ENCODE measurements around the gene C9orf78. TPM values are rescaled to one million over a fixed set of nuclear protein-coding genes. Genes with fewer than 3 reads are reported as not detected.

Gene C9orf78
- total RNA-seq, 4 donors from 2014 or later, result 30.2 to 42.2 (median 36.2) TPM

DNA sequence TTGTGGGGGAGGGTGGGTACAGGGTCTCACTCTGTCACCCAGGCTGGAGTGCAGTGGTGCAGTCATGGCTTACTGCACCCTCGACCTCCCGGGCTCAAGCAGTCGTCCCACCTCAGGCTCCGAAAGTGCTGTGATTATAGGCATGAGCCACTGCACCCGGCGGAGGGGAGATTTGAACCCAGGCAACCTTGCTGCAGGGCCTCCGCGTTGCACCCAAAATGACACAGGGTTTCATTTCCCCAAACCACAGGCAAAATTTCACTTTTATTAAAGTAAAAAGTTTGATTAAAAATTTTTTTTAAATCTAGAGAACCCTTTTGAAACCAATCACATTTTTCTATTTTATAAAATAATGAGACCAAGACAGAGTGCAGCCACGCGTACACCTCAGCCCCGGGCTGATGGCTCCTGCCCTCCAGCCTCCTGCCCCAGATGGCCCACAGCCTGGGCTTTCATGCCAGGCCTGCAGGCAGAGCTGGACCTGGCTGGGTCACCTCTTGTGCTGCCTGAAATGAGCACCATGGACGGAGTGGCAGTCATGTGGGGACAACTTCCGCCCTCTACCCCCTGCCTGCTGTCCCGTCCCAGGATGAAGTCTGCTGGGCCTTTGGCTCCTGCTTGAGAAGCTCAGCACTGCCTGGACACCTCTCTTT is 30.7 kb upstream of the C9orf78 start:
- Histone ChIP-seq H3K27ac (peak overlapping the region in 2 of 4 donors; percentile 57 to 69), H3K4me3 (no peak overlapping the region), H3K4me1 (peaks cover 0 to 12% (median 3%) of the 10 kb centered on the region in 4 donors), H3K27me3 (no peaks in the 10 kb centered on the region), H3K9me3 (no peaks in the 10 kb centered on the region), H3K36me3 (peaks cover 0 to 39% (median 0%) of the 10 kb centered on the region in 3 donors)
- no peak for DNase-seq
- TF ChIP-seq POLR2A (IDR thresholded peaks at IDR 0.05), result no peak
- TF ChIP-seq, protein P1, sequence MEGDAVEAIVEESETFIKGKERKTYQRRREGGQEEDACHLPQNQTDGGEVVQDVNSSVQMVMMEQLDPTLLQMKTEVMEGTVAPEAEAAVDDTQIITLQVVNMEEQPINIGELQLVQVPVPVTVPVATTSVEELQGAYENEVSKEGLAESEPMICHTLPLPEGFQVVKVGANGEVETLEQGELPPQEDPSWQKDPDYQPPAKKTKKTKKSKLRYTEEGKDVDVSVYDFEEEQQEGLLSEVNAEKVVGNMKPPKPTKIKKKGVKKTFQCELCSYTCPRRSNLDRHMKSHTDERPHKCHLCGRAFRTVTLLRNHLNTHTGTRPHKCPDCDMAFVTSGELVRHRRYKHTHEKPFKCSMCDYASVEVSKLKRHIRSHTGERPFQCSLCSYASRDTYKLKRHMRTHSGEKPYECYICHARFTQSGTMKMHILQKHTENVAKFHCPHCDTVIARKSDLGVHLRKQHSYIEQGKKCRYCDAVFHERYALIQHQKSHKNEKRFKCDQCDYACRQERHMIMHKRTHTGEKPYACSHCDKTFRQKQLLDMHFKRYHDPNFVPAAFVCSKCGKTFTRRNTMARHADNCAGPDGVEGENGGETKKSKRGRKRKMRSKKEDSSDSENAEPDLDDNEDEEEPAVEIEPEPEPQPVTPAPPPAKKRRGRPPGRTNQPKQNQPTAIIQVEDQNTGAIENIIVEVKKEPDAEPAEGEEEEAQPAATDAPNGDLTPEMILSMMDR (IDR thresholded peaks at IDR 0.05), result no peak

DNA sequence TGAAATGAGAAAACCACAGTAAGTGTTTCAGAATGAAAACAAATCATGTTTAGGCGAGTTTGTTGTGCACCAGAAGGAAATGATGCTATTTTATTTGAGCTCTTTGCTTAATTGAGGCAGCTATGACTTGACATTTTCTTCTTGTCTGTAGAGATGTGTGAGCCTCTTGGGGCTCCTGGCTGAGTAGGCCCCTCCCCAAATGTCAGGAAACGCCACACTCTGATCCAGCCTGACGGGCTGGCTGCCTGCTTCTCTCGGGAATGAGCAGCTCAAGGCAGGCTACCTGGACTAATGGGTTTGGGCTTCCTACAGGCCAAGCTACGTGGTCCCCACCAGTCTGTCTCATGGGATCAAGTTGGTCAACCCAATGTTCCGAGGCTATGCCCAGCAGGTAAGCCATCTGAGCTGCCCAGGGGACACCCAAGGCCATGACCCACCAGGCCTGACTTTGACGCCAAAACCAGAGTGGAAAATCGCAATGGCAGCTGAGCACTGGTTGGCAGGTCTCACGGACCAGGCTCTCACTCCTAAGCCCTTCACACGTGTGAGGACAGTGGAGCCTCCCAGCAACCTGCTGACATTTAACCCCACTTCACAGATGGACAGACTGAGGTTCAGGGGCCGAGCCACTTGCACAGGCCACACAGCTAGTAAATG is 30.0 kb upstream of the C9orf78 start:
- TF ChIP-seq POLR2A (IDR thresholded peaks at IDR 0.05), result no peak
- TF ChIP-seq, protein P1 (IDR thresholded peaks at IDR 0.05), result no peak
- Histone ChIP-seq H3K4me1 (peaks cover 0 to 12% (median 3%) of the 10 kb centered on the region in 4 donors), H3K36me3 (peaks cover 0 to 44% (median 0%) of the 10 kb centered on the region in 3 donors), H3K9me3 (no peaks in the 10 kb centered on the region), H3K27ac (peak overlapping the region in 2 of 4 donors; percentile 57 to 69), H3K4me3 (no peak overlapping the region), H3K27me3 (no peaks in the 10 kb centered on the region)
- DNase-seq, result no peak

DNA sequence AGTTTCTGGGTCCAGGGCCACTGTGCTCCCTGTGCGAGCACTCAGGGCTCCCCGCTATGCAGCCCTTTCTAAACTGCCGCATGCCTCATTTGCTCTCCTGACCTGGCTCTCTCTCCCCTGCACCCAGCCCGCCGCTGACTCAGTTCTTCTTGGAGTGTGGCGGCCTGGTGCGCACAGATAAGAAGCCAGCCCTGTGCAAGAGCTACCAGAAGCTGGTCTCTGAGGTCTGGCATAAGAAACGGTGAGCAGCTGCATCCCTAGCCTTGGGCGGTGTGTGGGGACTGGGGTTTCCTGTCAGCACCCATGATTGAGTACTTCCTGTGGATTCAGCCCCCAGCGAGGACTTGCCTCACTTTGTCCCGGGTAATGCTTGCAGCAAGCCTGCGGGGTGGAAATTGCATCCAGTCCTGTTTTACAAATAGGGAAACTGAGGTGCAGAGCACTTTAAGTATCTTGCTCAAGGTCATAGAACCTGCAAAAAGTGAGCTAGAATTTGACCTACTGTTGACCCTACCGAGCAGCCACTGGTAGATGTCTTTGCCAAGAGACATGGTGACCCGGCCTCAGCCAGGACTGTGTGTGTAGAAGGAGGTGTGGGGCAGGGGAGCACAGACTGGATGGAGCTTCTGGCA is 28.1 kb upstream of the C9orf78 start:
- peak in 2 of 3 donors; percentile 66 to 86 for DNase-seq
- Histone ChIP-seq H3K27ac (peak overlapping the region in 1 of 4 donors; percentile 58), H3K36me3 (peaks cover 0 to 47% (median 0%) of the 10 kb centered on the region in 3 donors)

DNA sequence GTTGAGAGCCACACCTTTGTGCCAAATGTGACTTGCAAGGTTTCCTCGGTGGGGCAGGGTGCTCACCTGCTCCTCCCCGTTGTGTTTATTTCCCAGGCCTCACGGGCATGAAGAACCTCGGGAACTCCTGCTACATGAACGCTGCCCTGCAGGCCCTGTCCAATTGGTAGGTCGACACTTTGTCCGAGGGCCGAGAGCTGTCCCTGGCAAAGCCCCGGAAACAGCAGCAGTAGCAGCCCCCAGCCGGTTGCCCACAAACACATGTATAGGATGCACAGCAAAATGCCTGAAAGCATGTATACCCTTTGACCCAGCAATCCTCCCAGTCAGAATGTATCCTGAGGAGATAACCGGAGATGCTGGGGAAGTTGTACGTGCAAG is 26.4 kb upstream of the C9orf78 start:
- H3K4me3 ChIP-seq, result no peak overlapping the region
- H3K4me1 ChIP-seq, result no peaks in the 10 kb centered on the region
- no peaks in the 10 kb centered on the region for H3K27me3 ChIP-seq
- TF ChIP-seq, protein P1 (IDR thresholded peaks at IDR 0.05), result no peak
- TF ChIP-seq POLR2A (IDR thresholded peaks at IDR 0.05), result no peak
- DNase-seq, result no peak
- peaks cover 0 to 51% (median 0%) of the 10 kb centered on the region in 3 donors for H3K36me3 ChIP-seq
- H3K27ac ChIP-seq, result no peak overlapping the region
- H3K9me3 ChIP-seq, result no peaks in the 10 kb centered on the region

More for the DNA sequence above, 28.1 kb upstream of the C9orf78 start:
- Histone ChIP-seq H3K9me3 (no peaks in the 10 kb centered on the region), H3K27me3 (no peaks in the 10 kb centered on the region), H3K4me3 (no peak overlapping the region), H3K4me1 (peaks cover 0 to 7% (median 3%) of the 10 kb centered on the region in 4 donors)
- no peak for TF ChIP-seq POLR2A (IDR thresholded peaks at IDR 0.05)
- TF ChIP-seq, protein P1 (IDR thresholded peaks at IDR 0.05), result no peak

DNA sequence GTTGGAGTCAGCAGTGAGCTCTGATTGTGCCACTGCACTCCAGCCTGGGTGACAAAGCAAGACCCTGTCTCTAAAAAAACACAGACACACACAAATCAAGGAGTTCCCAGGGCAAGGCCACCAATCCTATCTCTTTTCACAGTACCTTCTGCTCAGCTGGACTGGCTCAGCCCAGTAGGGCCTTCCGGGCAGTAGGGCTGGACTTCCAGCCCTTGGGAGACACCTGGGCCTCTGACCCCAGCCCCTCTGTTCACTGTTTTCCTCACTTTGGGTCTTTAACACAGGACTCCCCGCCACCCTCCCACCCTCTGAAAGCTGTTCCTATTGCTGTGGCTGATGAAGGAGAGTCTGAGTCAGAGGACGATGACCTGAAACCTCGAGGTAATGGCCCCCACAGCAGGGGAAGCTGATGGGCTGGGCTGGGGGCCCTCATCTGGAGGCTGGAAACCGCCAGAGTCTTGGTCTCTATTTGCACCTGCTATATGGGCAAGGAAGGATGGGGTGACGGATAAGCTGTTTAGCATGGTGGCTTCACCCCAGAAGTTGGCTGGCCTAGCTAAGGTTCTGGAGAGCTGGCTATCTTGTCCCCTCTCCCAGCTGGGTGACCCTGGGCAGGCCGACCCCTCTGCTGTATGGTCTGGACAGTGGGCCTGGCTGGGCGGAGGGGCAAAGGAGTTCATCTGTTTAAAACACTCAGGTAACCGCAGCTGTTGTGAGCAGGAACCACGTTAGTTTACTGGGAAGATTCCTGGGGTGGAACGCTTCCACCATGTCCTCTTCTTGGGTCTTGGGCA is 25.8 kb upstream of the C9orf78 start:
- H3K4me3 ChIP-seq, result no peak overlapping the region
- no peak for TF ChIP-seq POLR2A (IDR thresholded peaks at IDR 0.05)
- TF ChIP-seq, protein P1 (IDR thresholded peaks at IDR 0.05), result no peak
- no peak overlapping the region for H3K27ac ChIP-seq
- no peaks in the 10 kb centered on the region for H3K4me1 ChIP-seq
- H3K36me3 ChIP-seq, result peaks cover 0 to 56% (median 0%) of the 10 kb centered on the region in 3 donors
- H3K27me3 ChIP-seq, result no peaks in the 10 kb centered on the region
- no peak for DNase-seq
- no peaks in the 10 kb centered on the region for H3K9me3 ChIP-seq

Data from Peyer's patch (tissue), 4 donors.